HL-60 (cell line): ENCODE results near the gene NKX2-2.

Source experiments
- GABPA ChIP-seq: IDR thresholded peaks from 2 replicates; pipeline ENCODE4 v1.6.1; 2012; ENCODE audit warnings: low read depth
- POLR2AphosphoS5 ChIP-seq: IDR thresholded peaks from 2 replicates; pipeline ENCODE4 v1.6.1; 2012; ENCODE audit warnings: low read depth
- SPI1 ChIP-seq: IDR thresholded peaks from 2 replicates; pipeline ENCODE4 v1.6.1; 2012; ENCODE audit warnings: low read depth, mild to moderate bottlenecking, borderline replicate concordance
- TF ChIP-seq, protein P1 (sequence below): IDR thresholded peaks from one replicate; pipeline ENCODE4 v1.5.1; 2011; ENCODE audit warnings: low read length, control low read depth, inconsistent platforms; ENCODE audit not compliant: insufficient read depth
- TF ChIP-seq, protein P2 (sequence below): IDR thresholded peaks from 2 replicates; pipeline ENCODE4 v1.6.1; 2012; ENCODE audit warnings: low read depth; ENCODE audit not compliant: insufficient replicate concordance

DNA sequence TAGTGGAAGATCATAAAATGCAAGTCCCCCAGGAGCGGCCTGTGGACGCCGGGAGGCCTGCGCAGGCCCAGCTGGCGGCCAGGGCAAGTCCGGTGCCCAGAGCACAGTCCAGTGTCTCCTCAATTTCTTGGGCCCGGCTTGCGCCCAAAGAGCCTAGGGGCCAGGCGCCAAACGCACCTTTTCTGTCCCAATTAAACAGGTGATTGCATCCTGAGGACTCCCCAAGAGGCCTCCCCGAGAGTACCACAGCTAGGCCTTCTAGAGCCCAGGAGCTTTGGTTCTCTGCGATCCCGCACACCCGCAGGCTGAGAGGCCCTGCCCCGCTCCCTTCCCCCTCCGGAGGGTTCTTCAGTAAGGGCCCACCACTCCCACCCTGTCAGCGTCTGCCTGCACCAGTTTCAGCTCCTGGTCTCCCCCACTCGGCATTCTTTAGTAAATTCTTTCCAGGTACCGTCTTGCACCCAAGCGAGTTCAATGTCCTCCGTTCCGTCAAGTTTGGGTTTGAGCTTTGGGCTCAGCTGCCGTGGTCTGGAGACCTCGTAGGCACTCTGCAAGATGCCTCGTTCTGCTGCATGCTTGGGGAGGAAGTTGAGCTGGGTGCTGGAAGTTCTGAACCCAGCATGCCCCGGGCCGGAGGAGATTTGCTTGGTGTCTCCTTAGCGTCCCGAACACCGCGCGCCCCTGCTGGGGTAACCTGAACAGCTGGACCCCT, 3.9 kb upstream of the NKX2-2 start:
- no peak for TF ChIP-seq POLR2AphosphoS5
- TF ChIP-seq, protein P1, sequence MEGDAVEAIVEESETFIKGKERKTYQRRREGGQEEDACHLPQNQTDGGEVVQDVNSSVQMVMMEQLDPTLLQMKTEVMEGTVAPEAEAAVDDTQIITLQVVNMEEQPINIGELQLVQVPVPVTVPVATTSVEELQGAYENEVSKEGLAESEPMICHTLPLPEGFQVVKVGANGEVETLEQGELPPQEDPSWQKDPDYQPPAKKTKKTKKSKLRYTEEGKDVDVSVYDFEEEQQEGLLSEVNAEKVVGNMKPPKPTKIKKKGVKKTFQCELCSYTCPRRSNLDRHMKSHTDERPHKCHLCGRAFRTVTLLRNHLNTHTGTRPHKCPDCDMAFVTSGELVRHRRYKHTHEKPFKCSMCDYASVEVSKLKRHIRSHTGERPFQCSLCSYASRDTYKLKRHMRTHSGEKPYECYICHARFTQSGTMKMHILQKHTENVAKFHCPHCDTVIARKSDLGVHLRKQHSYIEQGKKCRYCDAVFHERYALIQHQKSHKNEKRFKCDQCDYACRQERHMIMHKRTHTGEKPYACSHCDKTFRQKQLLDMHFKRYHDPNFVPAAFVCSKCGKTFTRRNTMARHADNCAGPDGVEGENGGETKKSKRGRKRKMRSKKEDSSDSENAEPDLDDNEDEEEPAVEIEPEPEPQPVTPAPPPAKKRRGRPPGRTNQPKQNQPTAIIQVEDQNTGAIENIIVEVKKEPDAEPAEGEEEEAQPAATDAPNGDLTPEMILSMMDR, result no peak
- TF ChIP-seq, protein P2, sequence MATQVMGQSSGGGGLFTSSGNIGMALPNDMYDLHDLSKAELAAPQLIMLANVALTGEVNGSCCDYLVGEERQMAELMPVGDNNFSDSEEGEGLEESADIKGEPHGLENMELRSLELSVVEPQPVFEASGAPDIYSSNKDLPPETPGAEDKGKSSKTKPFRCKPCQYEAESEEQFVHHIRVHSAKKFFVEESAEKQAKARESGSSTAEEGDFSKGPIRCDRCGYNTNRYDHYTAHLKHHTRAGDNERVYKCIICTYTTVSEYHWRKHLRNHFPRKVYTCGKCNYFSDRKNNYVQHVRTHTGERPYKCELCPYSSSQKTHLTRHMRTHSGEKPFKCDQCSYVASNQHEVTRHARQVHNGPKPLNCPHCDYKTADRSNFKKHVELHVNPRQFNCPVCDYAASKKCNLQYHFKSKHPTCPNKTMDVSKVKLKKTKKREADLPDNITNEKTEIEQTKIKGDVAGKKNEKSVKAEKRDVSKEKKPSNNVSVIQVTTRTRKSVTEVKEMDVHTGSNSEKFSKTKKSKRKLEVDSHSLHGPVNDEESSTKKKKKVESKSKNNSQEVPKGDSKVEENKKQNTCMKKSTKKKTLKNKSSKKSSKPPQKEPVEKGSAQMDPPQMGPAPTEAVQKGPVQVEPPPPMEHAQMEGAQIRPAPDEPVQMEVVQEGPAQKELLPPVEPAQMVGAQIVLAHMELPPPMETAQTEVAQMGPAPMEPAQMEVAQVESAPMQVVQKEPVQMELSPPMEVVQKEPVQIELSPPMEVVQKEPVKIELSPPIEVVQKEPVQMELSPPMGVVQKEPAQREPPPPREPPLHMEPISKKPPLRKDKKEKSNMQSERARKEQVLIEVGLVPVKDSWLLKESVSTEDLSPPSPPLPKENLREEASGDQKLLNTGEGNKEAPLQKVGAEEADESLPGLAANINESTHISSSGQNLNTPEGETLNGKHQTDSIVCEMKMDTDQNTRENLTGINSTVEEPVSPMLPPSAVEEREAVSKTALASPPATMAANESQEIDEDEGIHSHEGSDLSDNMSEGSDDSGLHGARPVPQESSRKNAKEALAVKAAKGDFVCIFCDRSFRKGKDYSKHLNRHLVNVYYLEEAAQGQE, result no peak
- TF ChIP-seq SPI1, result no peak
- TF ChIP-seq GABPA, result no peak
